Fibroblast of lung (primary cell): Measurements from ENCODE around the gene TSPOAP1.
"Not testable (repeated sequence)": the region's sequence is repeated elsewhere in the genome, so short reads cannot be mapped to it uniquely, and the experiment has no call there.

Experiments
- EZH2 ChIP-seq: IDR thresholded peaks from 2 replicates; pipeline ENCODE4 v1.5.1; 2012; ENCODE audit warnings: low read length, control low read depth, mild to moderate bottlenecking; ENCODE audit errors: missing control alignments
- TF ChIP-seq, protein P1 (sequence below), 2 donors: IDR thresholded peaks in 1 of 2; conservative IDR thresholded peaks in 1 of 2; 1 replicate in 1 of 2; 2 replicates in 1 of 2; pipeline ENCODE4 v1.5.1; 2011 to 2012; ENCODE audit warnings: low read length in 2 of 2, control low read depth in 1 of 2, inconsistent platforms in 1 of 2, low read depth in 1 of 2, mild to moderate bottlenecking in 1 of 2

DNA sequence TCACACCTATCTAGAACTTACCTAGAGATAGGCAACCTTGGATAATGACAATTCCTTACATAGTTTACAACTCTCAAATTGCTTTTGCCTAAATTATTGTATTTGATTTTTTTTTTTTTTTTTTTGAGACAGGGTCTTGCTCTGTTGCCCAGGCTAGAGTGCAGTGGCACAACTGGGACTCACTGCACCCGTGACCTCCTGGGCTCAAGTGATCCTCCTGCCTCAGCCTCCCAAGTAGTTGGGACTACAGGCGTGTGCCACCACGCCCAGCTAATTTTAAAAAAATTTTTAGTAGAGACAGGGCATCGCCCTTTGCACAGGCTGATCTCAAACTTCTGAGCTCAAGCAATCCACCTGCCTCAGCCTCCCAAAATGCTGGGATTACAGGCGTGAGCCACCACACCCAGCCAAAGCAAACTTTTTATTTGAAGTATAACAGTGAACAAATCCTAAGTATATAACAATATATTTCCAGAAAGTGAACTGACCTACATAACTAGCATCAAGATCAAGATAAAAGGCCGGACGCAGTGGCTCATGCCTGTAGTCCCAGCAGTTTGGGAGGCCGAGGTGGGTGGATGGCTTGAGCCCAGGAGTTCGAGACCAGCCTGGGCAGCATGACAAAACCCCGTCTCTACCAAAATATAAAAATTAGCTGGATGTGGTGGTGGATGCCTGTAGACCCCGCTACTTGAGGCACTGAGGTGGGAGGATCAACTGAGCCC, 12.7 kb upstream of the TSPOAP1 start:
- TF ChIP-seq, protein P1, sequence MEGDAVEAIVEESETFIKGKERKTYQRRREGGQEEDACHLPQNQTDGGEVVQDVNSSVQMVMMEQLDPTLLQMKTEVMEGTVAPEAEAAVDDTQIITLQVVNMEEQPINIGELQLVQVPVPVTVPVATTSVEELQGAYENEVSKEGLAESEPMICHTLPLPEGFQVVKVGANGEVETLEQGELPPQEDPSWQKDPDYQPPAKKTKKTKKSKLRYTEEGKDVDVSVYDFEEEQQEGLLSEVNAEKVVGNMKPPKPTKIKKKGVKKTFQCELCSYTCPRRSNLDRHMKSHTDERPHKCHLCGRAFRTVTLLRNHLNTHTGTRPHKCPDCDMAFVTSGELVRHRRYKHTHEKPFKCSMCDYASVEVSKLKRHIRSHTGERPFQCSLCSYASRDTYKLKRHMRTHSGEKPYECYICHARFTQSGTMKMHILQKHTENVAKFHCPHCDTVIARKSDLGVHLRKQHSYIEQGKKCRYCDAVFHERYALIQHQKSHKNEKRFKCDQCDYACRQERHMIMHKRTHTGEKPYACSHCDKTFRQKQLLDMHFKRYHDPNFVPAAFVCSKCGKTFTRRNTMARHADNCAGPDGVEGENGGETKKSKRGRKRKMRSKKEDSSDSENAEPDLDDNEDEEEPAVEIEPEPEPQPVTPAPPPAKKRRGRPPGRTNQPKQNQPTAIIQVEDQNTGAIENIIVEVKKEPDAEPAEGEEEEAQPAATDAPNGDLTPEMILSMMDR (conservative IDR thresholded peaks at IDR 0.05 in 1 of 2, IDR thresholded peaks at IDR 0.05 in 1 of 2; ENCODE audit: low read depth in 1 of 2, low read length in 2 of 2) = not testable (repeated sequence)
- not testable (repeated sequence) for TF ChIP-seq EZH2
